ENCODE data around the gene ROPN1L. TPM values are rescaled to one million over a fixed set of nuclear protein-coding genes. Genes with fewer than 3 reads are reported as not detected.

ROPN1L gene
- polyA plus RNA-seq, 5 donors = 1.5 to 8.1 (median 5.6) TPM

GRCh38 chr5:10456583-10457420 lies 15.1 kb downstream of the ROPN1L start:
- no peak for DNase-seq

GRCh38 chr5:10457682-10458574 lies 16.2 kb downstream of the ROPN1L start:
- peak in 1 of 2 donors; percentile 17 for DNase-seq

- DNase-seq = no peak
Observed at GRCh38 chr5:10459080-10460055, 17.7 kb downstream of the ROPN1L start.

DNA sequence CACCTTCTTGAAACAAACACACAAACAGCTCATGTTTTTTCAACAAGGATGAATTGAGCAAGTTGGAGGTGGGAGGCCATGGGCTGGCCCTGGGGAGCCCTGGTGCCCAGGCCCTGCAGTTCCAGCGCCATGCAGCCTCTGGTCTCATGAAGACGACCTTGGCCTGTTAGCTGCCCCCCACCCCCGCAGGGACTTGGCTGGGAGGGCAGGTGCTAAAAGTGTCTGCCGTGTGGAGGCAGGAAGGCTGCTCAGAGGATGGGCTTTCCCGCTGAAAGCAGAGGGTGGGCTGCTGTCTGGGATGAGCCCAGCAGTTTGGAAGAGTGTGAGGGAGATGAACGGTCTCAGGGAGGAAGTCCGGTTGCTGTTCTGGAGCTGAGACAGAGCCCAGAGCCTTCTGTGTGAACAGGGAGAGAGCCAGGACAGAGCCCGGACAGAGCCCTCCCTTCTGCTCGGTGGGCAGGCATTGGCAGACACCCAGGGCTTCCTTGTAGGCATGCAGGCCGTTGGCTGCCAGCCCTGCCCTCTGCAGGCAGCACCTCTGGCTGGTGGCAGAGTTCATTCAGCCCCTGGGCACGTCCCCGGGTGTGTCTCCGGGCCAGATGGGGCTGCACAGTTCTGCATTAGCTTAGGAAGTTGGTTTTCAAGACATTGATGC lies 18.7 kb downstream of the ROPN1L start:
- no peak for DNase-seq

DNA sequence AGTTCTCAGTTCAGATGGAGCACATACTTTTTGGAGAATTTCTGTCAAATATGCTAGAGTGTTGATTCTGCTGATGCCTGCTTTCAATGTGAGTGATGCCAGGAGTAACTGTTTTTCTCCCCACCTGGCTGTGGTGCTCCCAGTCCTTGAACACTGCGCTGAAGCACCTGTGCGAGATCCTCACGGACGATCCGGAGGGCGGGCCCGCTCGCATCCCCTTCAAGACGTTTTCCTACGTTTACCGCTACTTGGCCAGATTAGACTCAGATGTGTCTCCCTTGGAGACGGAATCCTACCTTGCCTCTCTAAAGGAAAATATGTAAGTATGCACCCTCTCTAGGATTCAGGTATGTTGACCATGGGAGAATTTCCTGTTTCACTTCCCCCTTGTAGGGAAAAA lies 19.4 kb downstream of the ROPN1L start:
- no peak for DNase-seq

GRCh38 chr5:10461904-10462555 lies 20.4 kb downstream of the ROPN1L start:
- no peak for DNase-seq

- no peak for DNase-seq
Observed at GRCh38 chr5:10463566-10463965, 21.9 kb downstream of the ROPN1L start.

DNA sequence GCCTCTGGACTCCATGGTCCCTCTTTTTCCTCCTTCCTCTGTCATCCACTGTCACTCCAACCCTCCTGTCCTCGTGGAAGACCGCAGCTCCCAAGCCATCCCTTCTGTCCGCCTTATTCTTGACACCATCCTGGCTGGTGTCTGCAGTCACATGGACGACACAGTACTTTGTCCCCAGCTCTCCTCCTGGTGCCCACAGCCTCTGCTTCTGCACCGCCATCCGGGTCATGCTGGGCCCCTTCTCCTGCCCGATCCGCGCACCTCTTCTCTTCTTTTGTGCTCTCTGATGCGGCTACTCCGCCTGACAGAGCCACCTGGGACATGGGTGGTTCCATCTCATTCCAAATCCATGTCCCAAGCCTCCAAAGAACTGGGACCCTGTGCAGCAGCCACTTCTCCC lies 22.5 kb downstream of the ROPN1L start:
- DNase-seq = no peak

GRCh38 chr5:10465726-10466125 lies 24.0 kb downstream of the ROPN1L start:
- DNase-seq = no peak

GRCh38 chr5:10466446-10467073 lies 24.9 kb downstream of the ROPN1L start:
- no peak for DNase-seq

GRCh38 chr5:10467281-10468198 lies 25.9 kb downstream of the ROPN1L start:
- no peak for DNase-seq

DNA sequence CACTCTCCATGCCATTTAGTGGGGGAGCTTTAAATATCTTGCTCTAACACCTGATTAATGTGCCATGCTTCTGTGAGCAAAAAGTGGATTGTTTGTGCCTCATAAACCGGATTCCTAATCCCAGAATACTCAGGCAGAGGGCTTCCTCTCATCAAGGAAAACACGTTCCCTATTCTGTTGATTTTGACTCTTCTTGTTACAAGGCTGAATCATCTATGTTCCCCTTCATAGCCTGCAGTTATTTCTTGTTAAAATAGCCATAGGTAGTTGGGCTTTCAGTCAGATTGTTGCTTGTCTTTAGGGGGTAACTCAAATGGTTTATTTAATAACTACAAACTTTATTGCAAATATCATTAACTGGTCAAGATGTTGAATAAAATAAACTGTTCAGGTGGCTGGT lies 26.6 kb downstream of the ROPN1L start:
- no peak for DNase-seq

DNA sequence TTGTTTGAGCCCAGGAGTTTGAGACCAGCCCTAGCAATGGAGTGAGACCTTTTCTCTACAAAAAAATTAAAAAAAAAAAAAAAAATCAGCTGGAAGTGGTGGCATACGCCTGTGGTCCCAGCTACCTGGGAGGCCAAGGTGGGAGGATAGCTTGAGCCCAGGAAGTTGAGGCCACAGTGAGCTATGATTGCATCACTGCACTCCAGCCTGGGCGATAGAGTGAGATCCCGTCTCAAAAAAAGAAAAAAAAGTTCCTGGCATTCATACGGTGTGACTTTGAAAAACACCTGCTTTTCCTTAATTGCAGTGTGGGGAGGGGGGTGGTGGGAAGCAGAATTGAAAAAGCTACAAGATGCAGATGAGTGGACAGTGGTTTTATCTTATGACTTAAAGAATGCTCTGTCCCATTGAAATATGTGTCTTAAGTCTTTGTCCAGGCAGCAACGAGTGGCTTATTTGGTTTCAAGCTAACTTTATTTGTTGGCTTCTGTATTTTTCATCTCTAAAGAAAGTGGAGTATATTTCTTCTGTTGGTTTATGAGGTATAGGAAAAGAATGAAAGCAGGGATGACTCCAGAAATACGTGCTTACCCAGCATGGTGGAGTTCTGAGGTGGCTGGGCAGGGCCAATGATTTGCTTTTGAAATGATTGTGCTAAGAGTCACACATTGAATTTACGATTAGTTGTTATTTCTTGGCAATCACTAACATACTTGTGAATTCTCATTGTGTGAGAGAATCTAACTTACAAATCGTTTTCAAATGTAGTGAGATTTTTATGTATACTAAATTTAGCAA lies 27.8 kb downstream of the ROPN1L start:
- no peak for DNase-seq

- DNase-seq = no peak
Observed at GRCh38 chr5:10470669-10471068, 29.0 kb downstream of the ROPN1L start.

GRCh38 chr5:10471677-10472076 lies 30.0 kb downstream of the ROPN1L start:
- DNase-seq = no peak

GRCh38 chr5:10474521-10475075 lies 32.9 kb downstream of the ROPN1L start:
- DNase-seq = no peak

- no peak for DNase-seq
Observed at GRCh38 chr5:10475931-10476676, 34.4 kb downstream of the ROPN1L start.

Data from right lung (tissue), 5 donors.